NCI-H526 (cell line): Measurements from ENCODE around the gene EPHB4.
"Not testable (repeated sequence)": the region's sequence is repeated elsewhere in the genome, so short reads cannot be mapped to it uniquely, and the experiment has no call there.

Source experiments
- DNase-seq, 2 experiments: peaks; one replicate each; lab custom pipeline; 2025; lab: John Stamatoyannopoulos, UW

Gene EPHB4

GRCh38 chr7:100789055-100789454, 38.3 kb downstream of the EPHB4 start:
- DNase-seq, result no peak

DNA sequence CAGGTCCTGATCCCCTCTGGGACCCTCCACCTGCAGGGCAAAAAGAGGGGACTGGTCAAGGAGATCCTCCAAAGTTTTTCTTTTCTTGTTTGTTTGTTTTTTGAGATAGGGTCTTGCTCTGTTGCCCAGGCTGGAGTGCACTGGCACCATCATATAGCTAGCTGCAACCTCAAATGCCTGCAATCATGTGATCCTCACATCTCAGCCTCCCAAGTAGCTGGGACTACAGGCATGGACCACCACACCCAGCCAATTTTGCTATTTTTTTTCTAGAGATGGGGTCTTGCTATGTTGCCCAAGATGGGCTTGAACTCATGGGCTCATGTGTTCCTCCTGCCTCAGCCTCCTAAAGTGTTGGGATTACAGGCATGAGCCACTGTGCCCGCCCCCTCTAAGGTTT, 41.0 kb downstream of the EPHB4 start:
- no peak for DNase-seq

GRCh38 chr7:100785878-100786277, 41.4 kb downstream of the EPHB4 start:
- DNase-seq, result no peak

GRCh38 chr7:100783804-100784203, 43.5 kb downstream of the EPHB4 start:
- DNase-seq, result no peak

DNA sequence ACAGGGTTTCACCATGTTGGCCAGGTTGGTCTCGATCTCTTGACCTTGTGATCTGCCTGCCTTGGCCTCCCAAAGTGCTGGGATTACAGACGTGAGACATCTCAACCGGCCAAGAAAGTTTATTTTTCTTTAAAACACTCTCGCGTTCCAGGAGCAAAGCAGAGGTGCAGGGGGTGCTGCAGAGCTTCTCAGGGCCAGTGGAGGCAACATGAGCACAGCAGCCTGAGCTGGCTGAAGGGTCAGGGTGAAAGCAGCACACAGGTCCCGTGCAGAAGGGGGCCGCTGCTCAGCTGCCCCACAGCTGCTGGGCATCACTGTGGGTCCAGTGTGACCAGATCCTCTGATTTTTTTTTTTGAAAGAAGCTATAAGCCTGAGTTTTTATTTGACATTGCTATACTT, 46.1 kb downstream of the EPHB4 start:
- DNase-seq, result no peak

DNA sequence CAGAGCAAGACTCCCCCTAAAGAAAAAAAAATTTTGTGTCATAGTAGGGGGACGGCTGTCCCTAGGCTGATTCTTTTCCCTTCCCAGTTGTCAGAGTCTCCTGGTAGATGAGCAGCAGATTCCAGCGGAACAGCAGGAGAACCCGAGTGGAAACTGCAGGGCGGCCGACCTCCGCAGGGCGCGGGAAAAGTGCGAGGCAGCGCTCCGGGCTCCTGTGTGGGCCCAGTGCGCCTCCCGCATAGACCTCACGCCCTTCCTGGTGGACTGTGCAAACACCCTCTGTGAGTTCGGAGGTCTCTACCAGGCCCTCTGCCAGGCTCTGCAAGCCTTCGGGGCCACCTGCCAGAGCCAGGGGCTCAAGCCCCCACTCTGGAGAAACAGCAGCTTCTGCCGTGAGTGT, 48.0 kb downstream of the EPHB4 start:
- no peak for DNase-seq

DNA sequence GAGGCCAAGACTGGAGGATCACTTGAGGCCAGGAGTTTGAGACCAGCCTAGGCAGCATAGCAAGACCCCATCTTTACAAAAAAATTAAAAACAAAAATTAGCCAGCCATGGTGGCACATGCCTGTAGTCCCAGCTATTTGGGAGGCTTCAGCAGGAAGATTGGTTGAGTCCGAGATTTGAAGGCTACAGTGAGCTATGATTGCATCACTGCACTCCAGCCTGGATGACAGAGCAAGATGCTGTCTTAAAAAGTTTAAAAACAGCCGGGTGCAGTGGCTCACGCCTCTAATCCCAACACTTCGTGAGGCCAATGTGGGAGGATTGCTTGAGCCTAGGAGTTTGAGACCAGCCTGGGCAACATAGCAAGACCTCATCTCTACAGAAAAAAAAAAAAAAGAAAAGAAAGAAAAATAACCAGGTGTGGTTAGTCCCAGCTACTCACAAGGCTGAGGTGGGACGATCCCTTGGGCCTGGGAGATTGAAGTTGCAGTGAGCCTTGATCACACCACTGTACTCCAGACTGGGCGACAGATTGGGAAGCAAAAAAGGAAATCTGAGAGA, 49.2 kb downstream of the EPHB4 start:
- no peak for DNase-seq

GRCh38 chr7:100773491-100773890, 53.8 kb downstream of the EPHB4 start:
- no peak for DNase-seq

GRCh38 chr7:100768784-100769183, 58.5 kb downstream of the EPHB4 start:
- DNase-seq, result no peak

DNA sequence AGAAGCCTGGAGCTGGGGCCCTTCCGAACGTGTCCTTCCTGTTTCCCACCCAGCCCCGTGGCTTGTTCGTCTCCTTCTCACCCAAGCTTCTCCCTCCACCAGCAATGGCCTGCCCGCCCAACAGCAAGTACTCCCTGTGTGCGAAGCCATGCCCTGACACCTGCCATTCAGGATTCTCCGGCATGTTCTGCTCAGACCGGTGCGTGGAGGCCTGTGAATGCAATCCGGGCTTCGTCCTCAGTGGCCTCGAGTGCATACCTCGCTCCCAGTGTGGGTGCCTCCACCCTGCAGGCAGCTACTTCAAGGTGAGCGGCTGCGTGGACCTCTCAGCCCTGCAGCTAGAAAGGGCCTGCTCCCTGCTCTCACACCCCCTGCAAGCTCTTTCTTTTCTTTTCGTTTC, 62.1 kb downstream of the EPHB4 start:
- DNase-seq, result no peak

GRCh38 chr7:100764841-100765240, 62.5 kb downstream of the EPHB4 start:
- no peak for DNase-seq

DNA sequence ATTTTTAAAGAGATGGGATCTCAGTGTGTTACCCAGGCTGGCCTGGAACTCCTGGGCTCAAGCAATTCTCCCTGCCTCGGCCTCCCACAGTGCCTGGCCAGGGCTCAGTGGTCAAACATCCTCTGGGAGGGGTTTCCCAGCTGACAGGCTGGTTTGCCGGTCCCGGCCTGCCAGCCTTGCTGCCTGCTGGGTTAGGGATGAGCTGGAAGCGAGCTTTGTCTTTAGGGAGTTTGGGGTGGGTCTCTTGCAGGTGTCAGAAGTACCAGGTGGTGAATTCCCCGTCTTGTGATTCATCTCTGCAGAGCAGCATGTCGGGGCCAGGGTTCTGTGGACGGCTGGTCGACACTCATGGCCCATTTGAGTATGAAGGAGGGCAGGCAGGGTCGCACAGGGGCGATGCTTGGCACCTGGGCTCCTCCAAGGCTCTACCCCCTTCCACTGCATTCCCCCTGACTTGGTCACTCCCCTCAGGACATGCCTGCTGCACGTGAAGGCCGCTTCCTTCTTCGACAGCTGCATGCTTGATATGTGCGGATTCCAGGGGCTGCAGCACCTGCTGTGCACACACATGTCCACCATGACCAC, 63.7 kb downstream of the EPHB4 start:
- no peak for DNase-seq

GRCh38 chr7:100762841-100763240, 64.5 kb downstream of the EPHB4 start:
- not testable (repeated sequence) for DNase-seq

- DNase-seq, result peak in 1 of 2 experiments; percentile 18
Measured at GRCh38 chr7:100759357-100760171, 67.8 kb downstream of the EPHB4 start.

DNA sequence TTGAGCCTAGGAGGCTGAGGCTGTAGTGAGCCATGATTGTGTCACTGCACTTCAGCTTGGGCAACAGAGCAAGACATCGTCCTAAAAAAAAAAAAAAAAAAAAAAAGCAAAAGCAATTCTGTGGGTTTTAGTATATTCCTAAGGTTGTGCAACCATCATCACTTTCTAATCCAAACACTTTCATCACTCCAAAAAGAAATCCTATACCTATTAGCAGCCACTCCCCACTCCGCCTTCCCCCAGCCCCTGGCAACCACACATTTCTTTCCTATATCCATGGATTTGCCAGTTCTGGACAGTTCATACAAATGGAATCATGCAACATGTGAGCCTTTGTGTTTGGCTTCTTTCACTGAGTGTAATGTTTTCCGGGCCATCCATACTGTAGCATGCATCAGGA, 73.6 kb downstream of the EPHB4 start:
- no peak for DNase-seq

- no peak for DNase-seq
Measured at GRCh38 chr7:100752994-100753393, 74.3 kb downstream of the EPHB4 start.
